ENCODE measurements around the gene NBEAL2.

NBEAL2 gene, protein sequence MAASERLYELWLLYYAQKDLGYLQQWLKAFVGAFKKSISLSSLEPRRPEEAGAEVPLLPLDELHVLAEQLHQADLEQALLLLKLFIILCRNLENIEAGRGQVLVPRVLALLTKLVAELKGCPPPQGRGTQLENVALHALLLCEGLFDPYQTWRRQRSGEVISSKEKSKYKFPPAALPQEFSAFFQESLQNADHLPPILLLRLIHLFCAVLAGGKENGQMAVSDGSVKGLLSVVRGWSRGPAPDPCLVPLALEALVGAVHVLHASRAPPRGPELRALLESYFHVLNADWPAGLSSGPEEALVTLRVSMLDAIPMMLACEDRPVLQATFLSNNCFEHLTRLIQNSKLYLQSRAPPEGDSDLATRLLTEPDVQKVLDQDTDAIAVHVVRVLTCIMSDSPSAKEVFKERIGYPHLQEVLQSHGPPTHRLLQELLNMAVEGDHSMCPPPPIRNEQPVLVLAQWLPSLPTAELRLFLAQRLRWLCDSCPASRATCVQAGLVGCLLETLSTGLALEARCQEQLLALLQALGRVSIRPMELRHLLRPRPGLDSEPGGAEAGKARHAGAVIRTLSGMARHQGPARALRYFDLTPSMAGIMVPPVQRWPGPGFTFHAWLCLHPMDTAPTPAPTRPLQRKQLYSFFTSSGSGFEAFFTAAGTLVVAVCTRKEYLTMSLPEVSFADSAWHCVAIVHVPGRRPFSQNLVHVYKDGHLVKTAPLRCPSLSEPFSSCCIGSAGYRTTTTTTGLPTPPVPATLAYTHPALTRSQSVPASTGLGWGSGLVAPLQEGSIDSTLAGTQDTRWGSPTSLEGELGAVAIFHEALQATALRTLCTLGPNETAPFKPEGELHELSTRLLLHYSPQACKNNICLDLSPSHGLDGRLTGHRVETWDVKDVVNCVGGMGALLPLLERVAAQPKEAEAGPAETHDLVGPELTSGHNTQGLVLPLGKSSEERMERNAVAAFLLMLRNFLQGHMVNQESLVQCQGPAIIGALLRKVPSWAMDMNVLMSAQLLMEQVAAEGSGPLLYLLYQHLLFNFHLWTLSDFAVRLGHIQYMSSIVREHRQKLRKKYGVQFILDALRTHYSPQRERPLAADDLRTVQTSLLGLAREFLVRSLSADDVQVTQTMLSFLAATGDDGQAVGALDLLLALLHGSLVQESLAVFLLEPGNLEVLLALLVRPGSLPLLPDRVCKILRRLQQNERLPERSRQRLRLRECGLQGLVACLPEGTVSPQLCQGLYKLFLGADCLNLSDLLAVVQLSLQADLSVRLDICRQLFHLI (N-terminal part only)

GRCh38 chr3:46978985-46979944 is at the start of gene NBEAL2:
Gene NBEAL2, plus strand, starts transcription at chr3:46979666. Its CDS starts 196 bp downstream, at chr3:46979862.
- DNase-seq = peak; percentile 97

DNA sequence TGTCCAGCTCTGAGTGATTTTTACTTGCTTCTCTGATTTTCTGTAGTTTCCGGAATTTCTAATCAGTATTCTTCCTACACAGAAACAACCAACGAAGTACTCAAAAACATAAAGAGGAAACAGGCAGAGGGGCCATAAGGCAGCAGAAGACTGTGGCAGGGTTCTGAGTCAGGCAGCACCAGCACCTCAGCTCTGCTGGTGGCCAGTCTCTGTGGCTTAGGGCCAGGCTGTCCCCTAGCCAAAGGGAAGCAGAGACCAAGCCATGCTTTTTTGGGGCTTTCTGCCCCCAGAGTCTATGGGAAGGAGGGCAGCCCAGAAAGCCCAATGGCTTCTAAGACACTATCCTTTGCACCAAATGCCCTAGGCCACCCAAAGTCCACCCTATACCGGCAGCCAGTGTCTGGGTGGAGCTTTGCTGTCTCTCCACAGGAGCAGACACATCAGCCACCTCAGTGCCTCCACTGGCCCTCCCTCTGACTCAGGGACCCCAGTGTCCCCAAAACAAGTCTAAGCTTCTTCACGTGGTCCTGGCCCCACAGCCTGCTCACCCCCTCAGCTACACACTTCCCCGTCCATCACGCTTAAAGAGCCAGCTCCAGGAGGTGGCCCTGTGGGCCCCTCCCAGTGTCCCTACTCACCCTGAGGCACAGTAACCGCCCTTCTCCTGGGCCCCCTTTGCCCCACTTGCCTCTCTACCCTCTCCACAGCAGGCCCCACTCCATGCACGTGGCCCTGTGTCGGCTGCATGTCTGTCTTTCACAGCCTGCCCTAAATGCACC is 49.1 kb upstream of the NBEAL2 start:
- no peak for DNase-seq

- no peak for DNase-seq
Measured at GRCh38 chr3:46930945-46931403, 48.5 kb upstream of the NBEAL2 start.

GRCh38 chr3:46931631-46932331 is 47.7 kb upstream of the NBEAL2 start:
- DNase-seq = no peak

DNA sequence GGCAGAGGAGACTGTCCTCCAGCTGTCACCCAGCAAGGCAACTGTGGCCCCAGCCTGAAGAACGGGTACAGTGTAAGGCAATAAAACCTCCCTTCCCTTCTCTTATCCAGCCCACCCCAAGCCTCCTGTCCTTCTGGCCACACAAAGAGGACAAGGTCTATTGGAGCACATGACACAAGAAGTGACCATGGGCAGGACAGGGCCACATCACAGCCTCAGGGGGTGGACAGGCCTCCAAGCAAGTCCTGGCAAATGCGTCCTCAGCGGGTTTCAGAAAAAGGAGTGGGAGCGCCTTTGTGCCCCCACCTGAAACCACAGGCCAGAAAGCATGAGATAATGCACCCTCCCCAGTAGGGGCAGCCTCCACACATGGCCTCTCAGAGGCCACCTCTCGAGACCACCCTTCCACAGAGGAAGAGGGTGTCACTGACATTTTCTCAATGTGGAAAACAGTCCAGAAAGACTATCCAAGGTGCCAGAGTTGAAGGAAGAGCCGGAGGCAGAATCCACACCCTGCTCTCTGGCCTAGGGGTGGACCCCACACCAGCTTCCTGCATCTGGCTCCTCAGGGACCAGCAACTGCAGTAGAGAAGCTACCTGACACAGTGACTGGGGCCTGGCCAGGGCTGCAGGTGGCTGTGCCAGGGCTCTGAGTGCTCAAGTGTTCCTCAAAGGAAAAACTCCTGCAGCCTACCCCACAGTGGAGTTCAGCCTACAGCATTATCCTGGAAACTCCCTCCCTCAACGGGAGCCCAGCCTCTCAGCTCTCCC is 46.8 kb upstream of the NBEAL2 start:
- DNase-seq = no peak

DNA sequence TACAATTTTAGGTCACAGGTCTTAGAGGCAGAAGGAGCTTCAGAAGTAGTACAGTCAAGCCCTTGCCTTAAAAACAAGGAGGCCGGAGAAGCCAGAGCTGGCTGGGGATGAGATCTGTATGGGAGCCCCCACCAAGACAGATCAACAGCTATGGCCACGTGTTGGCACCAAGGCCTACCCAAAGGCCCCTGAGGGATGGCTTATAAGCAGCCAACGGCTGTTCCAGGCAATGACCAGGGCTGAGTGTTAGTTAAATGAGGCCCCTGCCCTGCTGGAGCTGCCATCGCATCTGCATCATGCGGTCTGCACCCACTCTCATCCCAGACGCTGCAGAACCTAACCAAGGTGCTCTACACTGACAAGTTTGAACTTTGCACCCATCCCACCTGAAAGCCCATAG is 46.2 kb upstream of the NBEAL2 start:
- no peak for DNase-seq

DNA sequence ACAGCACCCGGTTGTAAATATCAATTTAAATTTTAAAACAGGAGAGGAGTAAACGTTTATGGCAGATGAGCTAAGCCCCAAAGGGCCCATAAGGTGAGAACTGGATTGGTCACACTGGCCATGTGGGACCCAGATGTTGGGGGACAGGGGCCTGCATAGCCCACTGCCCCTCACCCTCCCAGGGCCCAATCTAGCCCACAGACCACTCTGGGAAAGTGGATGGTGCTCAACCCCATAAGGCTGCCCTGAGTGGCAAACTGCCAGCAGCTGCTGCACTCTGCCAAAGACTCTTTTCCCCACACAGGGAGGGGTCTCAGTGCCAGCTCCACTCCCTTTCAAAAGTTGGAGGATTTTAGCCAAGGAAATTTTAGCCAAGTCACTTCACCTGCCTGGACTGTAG is 45.4 kb upstream of the NBEAL2 start:
- no peak for DNase-seq

DNA sequence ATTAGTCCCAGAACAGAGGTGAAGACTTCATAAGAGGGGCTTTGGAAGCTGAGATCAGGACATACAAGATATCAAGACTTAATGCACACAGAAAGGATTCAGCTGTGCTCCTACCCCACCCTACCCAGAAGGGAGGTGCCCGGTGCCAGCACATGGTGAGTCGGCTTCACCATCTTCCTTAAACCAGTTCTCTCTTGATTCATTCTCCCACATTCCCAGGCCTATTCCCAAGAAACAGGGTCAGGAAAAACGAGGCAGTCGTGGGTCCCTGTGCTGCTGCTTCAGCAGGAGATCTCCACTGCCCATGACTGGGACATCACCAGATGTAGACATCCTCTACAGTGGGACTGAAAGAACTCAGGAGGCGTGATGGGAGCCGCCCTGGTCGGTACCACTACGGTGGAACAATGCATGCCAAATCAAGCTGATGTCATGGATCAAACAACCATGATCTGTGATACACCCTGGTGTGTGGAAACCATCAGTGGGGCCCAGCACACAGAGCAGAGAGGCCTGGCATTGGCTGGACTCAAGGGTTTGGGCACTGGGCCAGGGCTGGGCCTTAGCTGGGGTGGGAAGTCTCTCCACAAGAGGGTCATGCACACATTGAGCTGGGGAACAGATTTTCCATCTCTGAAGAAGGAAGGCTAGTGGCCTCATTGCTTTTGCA is 44.8 kb upstream of the NBEAL2 start:
- DNase-seq = no peak

GRCh38 chr3:46935168-46935858 is 44.2 kb upstream of the NBEAL2 start:
- DNase-seq = no peak

- DNase-seq = no peak
Measured at GRCh38 chr3:46935989-46936558, 43.4 kb upstream of the NBEAL2 start.

GRCh38 chr3:46936733-46937250 is 42.7 kb upstream of the NBEAL2 start:
- no peak for DNase-seq

DNA sequence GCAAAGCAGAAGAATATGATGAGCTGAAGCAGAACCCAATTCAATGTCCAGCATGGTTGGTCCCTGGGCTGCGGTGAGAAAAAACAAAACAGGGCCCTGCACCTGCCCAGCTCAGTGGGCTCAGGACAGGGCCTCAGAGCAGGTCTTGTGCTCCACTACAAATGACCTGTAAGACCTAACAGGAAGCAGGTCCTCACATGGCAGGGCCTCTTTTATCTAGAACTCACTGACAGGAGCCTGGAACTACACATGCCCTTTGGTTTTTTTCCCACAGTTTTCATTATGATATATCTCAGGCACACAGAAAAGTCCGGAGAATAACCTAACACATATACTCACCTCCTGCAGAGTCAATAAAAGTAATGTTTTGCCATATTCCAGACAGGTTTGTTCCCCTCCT is 41.3 kb upstream of the NBEAL2 start:
- no peak for DNase-seq

- DNase-seq = no peak
Measured at GRCh38 chr3:46939578-46940445, 39.7 kb upstream of the NBEAL2 start.

GRCh38 chr3:46942076-46942475 is 37.4 kb upstream of the NBEAL2 start:
- no peak for DNase-seq

GRCh38 chr3:46942481-46943236 is 36.8 kb upstream of the NBEAL2 start:
- DNase-seq = no peak

All from stimulated activated CD4-positive, alpha-beta T cell treated with anti-CD3 and anti-CD28 coated beads, Interleukin-4, amount 100 ng/mL, for 1 hour (primary cell).